H7 (cell line): ENCODE data around the gene FOXC1. TPM values are rescaled to one million over a fixed set of nuclear protein-coding genes. Genes with fewer than 3 reads are reported as not detected.
A peak's percentile ranks its signal among the peaks of the same experiment; 100 is the strongest.

Source experiments
- DNase-seq: peaks from one replicate; pipeline ENCODE4 v3.0.0; 2012
- H3K27me3 ChIP-seq: 2 replicates; pipeline ENCODE4 v1.6.0; 2011; ENCODE audit warnings: mild to moderate bottlenecking, low read length; ENCODE audit not compliant: control insufficient read depth, insufficient read depth
- H3K36me3 ChIP-seq: replicated peaks from 2 replicates; pipeline ENCODE4 v1.5.1; 2011; ENCODE audit warnings: low read length; ENCODE audit not compliant: control insufficient read depth, insufficient read depth
- H3K4me3 ChIP-seq: 2 replicates; pipeline ENCODE4 v1.5.1; 2011; ENCODE audit warnings: low read depth, mild to moderate bottlenecking, control low read depth, low read length, moderate library complexity; ENCODE audit not compliant: insufficient read depth
- total RNA-seq: library from RNA; depleted of rRNA; stranded (reverse); fragments of >200 nt; shearing (Covaris generic); gene quantifications from 2 replicates; pipeline ENCODE4 v1.2.3, GENCODE V29; 2014

The FOXC1 gene
- total RNA-seq, 1 experiment from 2014 or later = 3.7 TPM

DNA sequence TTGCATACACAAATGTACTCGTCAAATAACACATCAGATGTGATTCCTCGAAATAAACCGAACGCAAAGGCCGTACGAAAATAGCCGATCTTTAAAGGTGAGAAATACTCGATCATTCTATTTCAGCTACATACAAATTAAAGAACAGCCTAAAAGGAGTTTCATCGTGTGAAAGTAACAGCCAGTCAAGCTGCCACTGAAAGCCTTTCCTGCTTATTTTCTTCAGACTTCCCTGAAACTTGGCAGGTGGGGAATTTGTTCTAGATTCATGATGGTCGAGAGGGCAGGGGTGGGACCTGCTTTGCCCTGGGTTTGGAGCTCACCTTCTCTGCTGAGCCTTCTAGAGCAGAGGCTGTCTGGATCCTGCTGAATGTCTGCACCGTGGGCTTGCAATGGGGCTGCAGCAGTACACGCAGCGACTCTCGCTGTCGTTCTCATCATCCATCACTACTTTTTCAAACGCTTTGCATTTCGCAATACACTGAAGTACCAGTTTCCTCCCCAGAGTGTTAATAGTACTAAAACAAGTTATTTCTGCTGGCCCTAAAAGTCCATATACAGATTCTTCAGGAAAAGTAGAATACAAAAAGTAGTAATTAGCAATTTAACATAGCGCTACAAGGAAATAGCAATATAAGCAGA is 16.2 kb downstream of the FOXC1 start:
- no peaks in the 10 kb centered on the region for H3K36me3 ChIP-seq
- H3K4me3 ChIP-seq = no peak overlapping the region
- no peak for DNase-seq
- peaks cover 76% of the 10 kb centered on the region for H3K27me3 ChIP-seq

GRCh38 chr6:1626481-1626880 is 16.8 kb downstream of the FOXC1 start:
- peaks cover 71% of the 10 kb centered on the region for H3K27me3 ChIP-seq
- no peak overlapping the region for H3K4me3 ChIP-seq
- no peak for DNase-seq

DNA sequence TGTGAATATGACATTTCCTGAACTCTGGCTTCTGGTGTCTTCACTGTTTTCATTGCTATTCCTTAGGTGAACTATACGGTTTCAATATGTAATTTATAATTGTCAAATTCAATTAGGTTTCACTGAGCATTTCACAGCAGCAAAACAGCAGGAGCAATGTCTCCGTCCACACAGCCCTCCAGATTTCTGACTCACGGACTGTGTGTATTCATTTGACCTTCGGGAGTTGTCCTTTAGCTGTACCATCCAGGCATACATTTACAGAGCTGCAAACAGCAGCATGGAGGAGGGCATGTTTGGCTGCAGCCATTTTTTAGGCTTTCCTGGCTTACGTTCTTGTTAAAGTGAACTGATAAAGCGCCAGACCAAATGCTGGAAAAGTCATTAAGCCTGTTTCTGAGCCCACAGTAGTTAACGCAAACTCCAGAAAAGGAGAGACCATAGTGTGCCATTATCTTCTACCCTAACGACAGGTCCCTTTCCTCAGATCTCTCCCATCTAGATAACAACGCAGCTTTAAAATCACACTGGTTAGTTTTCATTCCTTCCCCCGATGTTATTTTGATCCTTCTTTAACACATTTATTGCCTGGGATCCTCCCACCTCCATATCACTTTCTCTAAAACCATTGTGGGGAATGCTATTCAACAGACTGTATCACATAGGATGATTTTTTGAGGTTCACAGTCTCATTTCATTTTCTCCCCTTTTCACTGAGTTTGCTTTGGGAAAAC is 18.3 kb downstream of the FOXC1 start:
- no peaks in the 10 kb centered on the region for H3K36me3 ChIP-seq
- H3K27me3 ChIP-seq = peaks cover 56% of the 10 kb centered on the region
- H3K4me3 ChIP-seq = no peak overlapping the region
- DNase-seq = no peak

More at GRCh38 chr6:1626481-1626880, 16.8 kb downstream of the FOXC1 start:
- H3K36me3 ChIP-seq = no peaks in the 10 kb centered on the region

DNA sequence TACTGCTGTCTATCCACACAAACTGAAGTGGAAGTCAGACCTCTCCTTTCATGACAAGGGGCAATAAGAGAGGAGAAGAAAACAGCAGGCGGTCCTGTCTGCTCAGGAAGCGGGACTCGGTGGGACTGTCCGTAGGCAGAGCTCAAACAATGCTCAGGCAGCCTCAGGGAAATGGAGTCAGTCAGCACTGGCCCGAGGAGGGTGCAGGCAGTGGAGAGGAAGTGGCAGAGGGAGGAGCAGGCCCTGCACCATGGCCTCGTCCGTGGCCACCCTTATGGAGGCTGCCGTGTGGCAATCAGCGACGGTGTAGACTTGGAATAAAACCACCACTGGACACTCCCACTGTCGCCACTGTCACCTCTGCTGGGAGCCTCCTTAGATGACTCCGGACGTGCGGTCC is 19.6 kb downstream of the FOXC1 start:
- no peak overlapping the region for H3K4me3 ChIP-seq
- H3K36me3 ChIP-seq = no peaks in the 10 kb centered on the region
- peaks cover 42% of the 10 kb centered on the region for H3K27me3 ChIP-seq
- DNase-seq = no peak

DNA sequence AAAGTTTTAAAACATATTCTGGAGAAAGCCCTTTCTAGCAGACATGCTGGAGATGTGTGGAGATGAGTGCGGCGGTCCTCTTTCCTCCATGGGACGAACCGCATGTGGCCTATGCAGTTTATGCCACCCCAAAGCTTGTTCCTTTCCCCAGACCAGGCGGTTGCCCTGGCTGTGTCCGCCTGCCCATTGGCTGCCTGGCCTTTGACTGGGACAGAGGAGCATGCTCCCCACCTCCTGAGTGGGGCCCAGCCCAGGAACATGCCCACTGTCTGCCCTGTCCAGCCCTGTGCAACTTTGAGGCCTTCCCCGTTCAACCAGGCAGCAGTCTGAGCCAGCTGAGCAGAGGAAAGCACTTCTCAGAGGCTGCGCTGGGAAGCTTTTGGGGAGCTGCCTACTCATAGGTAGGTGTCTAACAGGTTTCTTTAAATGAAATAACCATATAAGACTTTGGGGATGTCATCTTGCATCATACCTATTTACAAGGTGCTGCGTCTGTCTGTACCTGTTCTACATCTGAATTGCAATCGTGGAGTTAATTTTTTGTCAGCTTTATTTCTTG is 20.6 kb downstream of the FOXC1 start:
- H3K27me3 ChIP-seq = peaks cover 33% of the 10 kb centered on the region
- no peak overlapping the region for H3K4me3 ChIP-seq
- DNase-seq = no peak
- no peaks in the 10 kb centered on the region for H3K36me3 ChIP-seq

- DNase-seq = no peak
- peaks cover 28% of the 10 kb centered on the region for H3K27me3 ChIP-seq
- no peak overlapping the region for H3K4me3 ChIP-seq
- H3K36me3 ChIP-seq = no peaks in the 10 kb centered on the region
Observed at GRCh38 chr6:1630771-1631217, 21.1 kb downstream of the FOXC1 start.

DNA sequence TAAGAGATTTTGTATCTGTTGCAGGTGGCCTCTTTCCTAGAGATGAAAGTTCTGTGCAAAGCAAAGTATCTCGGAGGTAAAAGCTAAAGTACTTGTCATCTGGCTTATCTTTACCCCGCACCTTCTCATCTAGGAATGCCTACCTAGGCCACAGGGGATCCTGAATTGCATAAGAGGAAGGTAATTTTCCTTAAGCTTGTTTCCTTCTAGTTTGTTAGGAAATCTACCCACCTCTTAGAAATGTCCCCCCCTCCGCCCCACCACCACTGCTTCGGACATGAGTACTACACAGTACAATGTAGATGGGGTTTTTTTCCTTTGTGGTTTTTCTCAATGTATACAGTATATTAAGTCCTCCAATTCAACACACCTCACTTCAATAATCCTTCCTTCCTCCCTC is 21.5 kb downstream of the FOXC1 start:
- peaks cover 23% of the 10 kb centered on the region for H3K27me3 ChIP-seq
- DNase-seq = no peak
- H3K36me3 ChIP-seq = no peaks in the 10 kb centered on the region
- H3K4me3 ChIP-seq = no peak overlapping the region

DNA sequence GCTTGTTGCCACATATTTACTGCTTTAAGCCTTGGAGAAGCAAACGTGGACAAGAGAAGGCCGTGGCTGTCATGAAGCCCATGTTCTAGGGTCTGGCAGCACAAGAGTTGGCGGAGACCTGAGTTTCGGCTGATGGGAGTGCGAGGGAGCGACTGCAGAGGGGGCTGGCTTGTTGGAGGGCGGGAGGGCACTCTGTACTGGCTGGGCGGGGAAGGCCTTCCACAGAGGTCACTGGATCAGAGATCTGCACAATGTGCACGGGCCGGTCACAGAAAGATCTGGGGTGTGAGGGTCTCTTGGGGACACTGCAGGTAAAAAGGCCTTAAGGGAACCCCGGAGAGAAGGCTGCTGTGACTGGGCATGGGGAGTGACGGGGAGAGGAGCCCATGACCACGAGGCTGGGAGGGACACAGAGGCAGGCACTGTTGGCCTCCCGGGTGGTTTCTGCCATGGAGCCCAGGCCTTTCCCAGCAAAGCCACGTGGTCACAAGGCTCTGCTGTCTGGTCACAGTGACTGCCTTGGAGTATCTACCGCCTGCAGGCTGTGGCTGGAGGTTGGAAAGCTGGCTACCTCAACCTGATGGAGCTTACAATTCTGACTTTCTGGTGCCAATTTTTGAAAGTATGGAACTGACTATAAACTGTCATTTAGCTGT is 23.8 kb downstream of the FOXC1 start:
- Histone ChIP-seq H3K4me3 (no peak overlapping the region), H3K36me3 (no peaks in the 10 kb centered on the region), H3K27me3 (peaks cover 3% of the 10 kb centered on the region; the same call in 1 of the 2 replicates)
- DNase-seq = no peak

- Histone ChIP-seq H3K27me3 (no peaks in the 10 kb centered on the region; the same call in 1 of the 2 replicates), H3K36me3 (no peaks in the 10 kb centered on the region), H3K4me3 (no peak overlapping the region)
- peak; percentile 42 for DNase-seq
Observed at GRCh38 chr6:1634081-1634480, 24.4 kb downstream of the FOXC1 start.

DNA sequence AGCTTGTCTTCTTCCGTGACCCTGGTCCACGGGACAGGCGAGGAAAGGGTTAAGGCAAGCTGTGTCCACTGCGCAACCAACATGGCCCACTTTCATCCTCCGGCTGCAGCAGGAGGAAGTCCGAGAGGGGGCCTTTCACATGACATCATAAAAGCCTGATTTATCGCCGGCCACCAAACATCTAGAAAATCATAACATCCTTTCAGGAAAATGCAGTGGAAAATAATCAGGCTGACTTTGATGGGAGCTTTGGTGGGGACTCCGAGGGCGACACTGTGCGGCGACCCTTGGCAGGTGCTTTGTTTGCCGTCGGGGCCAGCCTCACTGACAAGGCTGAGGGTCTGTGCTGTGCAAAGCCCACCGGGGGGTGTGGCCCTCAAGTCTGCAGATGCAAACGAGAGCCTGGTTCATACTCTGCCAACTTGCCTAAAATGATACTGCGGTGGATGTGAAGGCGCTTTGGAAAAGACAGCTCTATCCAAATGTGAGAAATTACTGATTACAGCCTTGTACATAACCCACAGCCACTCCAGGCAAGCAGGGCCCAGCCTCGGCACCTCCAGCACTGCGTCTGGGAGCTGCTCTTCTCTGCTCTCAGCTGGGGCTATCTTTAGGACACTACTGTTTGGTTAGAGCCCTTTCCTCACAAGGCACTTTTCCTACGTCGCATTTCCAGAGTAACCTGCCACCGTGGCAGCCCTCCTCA is 25.7 kb downstream of the FOXC1 start:
- no peak overlapping the region for H3K4me3 ChIP-seq
- DNase-seq = no peak
- no peaks in the 10 kb centered on the region for H3K27me3 ChIP-seq
- H3K36me3 ChIP-seq = no peaks in the 10 kb centered on the region

GRCh38 chr6:1636272-1636825 is 26.6 kb downstream of the FOXC1 start:
- DNase-seq = no peak
- Histone ChIP-seq H3K27me3 (no peaks in the 10 kb centered on the region), H3K4me3 (no peak overlapping the region), H3K36me3 (no peaks in the 10 kb centered on the region)

DNA sequence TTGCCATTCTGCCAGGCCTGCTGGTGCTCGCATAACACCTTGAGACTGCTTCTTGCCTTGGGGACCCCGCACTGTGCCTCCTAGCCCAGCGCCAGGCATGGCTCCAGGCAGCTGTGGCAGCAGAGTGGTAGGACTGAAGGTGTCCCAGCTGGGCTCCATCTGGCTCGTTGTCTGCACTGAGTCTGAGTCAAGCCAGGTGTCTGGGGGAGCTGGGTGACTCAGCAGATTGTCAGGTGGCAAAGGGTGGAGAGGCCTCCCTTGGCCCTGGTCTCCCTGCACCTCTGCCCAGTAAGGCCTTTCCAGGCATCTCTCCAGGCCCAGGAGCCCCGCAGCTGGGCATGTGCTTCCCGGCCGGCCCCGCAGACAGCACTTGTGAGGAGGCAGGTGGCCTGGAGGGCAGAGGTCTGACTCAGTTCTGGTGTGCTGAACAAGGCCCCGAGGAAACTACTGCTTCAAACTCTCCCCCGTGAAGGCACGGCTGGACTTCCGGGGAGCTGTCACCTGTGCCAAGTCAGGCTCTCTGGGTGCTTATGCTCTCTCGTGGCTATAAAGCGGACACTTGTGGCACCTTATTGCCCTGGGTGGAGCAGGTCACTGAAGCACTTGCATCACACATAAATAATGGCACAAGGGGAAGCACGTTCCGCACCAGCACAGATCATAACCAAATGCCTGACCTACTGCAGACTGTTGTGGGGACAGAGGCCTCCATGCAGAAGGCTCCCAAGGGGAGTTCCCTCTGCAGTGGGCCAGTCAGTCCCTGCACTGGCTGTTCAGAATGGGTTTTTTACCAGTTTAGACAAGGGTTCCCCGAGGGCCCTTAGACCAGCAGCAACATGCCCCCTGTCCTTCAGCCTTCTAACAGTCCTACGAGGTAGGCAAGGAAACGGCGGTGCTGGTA is 27.5 kb downstream of the FOXC1 start:
- no peaks in the 10 kb centered on the region for H3K27me3 ChIP-seq
- no peak overlapping the region for H3K4me3 ChIP-seq
- DNase-seq = no peak
- H3K36me3 ChIP-seq = no peaks in the 10 kb centered on the region

DNA sequence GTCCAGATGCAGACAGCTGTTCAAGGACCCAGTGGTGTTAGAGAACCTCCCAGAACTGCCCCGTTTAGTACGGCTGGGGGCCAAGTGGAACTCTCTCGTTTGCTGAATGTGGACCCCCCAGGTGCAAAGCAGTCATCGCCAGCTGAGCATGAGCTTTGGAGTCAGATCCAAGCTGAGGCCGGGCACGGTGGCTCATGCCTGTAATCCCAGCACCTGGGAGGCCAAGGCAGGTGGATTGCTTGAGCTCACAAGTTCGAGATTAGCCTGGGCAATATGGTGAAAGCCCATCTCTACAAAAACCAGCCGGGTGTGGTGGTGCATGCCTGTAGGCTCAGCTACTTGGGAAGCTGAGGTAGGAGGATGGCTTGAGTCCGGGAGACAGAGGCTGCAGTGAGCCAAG is 29.7 kb downstream of the FOXC1 start:
- H3K27me3 ChIP-seq = no peaks in the 10 kb centered on the region
- H3K4me3 ChIP-seq = no peak overlapping the region

More for the DNA sequence above, 29.7 kb downstream of the FOXC1 start:
- no peaks in the 10 kb centered on the region for H3K36me3 ChIP-seq
- no peak for DNase-seq
